HCT116 (cell line): ENCODE measurements around the gene PRR7. TPM values are rescaled to one million over a fixed set of nuclear protein-coding genes. Genes with fewer than 3 reads are reported as not detected.
A peak's percentile ranks its signal among the peaks of the same experiment; 100 is the strongest.

Experiments
- ATAC-seq: fragments of 200-7000 bp; cut with Tn5 transposase; 2 replicates; pipeline ENCODE4 v1.9.1; 2020; ENCODE audit warnings: mild to moderate bottlenecking, moderate library complexity
- BruUV-seq: library from RNA; stranded (reverse); fragments of 400-500 nt; replicated peaks from 2 replicates; lab custom pipeline; 2021; lab: Mats Ljungman, UMichigan
- CTCF ChIA-PET: fragments of 300-600 bp; sonication (Branson Sonifier 250); formaldehyde crosslinking; loops from one replicate; lab custom pipeline; 2021; ENCODE audit warnings: antibody characterized with exemption; lab: Charles Lee
- POLR2A ChIA-PET: fragments of 300-600, 350-600 bp; sonication (Branson Sonifier 250); formaldehyde crosslinking; loops from one replicate; lab custom pipeline; 2021; ENCODE audit warnings: antibody characterized with exemption; lab: Charles Lee
- RAD21 ChIA-PET, 2 experiments: fragments of 300-600 bp; sonication (Branson Sonifier 250); formaldehyde crosslinking; loops; one replicate each; lab custom pipeline; 2023; ENCODE audit warnings: low total read pairs in 2 of 2; ENCODE audit not compliant: uncharacterized antibody in 2 of 2, unreplicated experiment in 2 of 2, low non-redundant PET in 1 of 2; lab: Charles Lee
- DNase-seq: peaks from one replicate; pipeline ENCODE4 v3.0.0-alpha.2; 2010; ENCODE audit warnings: low read depth, low spot score
- H2AFZ ChIP-seq: fragments of 200-600 bp; shearing (Covaris generic), sonication (generic); 2 replicates; pipeline ENCODE4 v1.6.1; 2017; ENCODE audit warnings: low read depth, mixed run types, mixed read lengths, antibody characterized with exemption, low read length; ENCODE audit not compliant: poor library complexity, severe bottlenecking
- H3K27ac ChIP-seq: 2 replicates; pipeline ENCODE4 v1.5.1; 2012; ENCODE audit warnings: low read depth, low read length
- H3K27me3 ChIP-seq: fragments of 200-600 bp; sonication (generic); 2 replicates; pipeline ENCODE4 v1.6.1; 2016; ENCODE audit warnings: mixed run types, low read length, mixed read lengths; ENCODE audit not compliant: insufficient read depth
- H3K36me3 ChIP-seq, 2 experiments: fragments of 200-500 bp in 1 of 2; fragments of 200-600 bp in 1 of 2; sonication (Bioruptor generic) in 1 of 2; sonication (generic) in 1 of 2; 2 replicates each; pipeline versions ENCODE4 v1.5.1 to v1.6.1; 2014 to 2016; ENCODE audit warnings: low read length in 2 of 2, inconsistent platforms in 1 of 2, mixed read lengths in 1 of 2, mixed run types in 1 of 2; ENCODE audit not compliant: insufficient read depth in 2 of 2, control insufficient read depth in 1 of 2
- H3K4me1 ChIP-seq, 2 experiments: fragments of 200-600 bp in 1 of 2; sonication (generic) in 1 of 2; 2 replicates each; pipeline versions ENCODE4 v1.5.1 to v1.6.1; 2012 to 2017; ENCODE audit warnings: low read length in 2 of 2, inconsistent platforms in 1 of 2, mild to moderate bottlenecking in 1 of 2, mixed read lengths in 1 of 2, mixed run types in 1 of 2, moderate library complexity in 1 of 2; ENCODE audit not compliant: insufficient read depth in 2 of 2, control insufficient read depth in 1 of 2
- H3K4me2 ChIP-seq: fragments of 200-600 bp; sonication (generic); 2 replicates; pipeline ENCODE4 v1.6.1; 2017; ENCODE audit warnings: mixed run types, low read length, mixed read lengths
- H3K4me3 ChIP-seq, 2 experiments: fragments of 200-600 bp in 1 of 2; sonication (generic) in 1 of 2; replicated peaks in 1 of 2; 2 replicates each; pipeline ENCODE4 v1.5.1; 2011 to 2016; ENCODE audit warnings: low read length in 2 of 2, control low read depth in 1 of 2, low read depth in 1 of 2, mild to moderate bottlenecking in 1 of 2, mixed read lengths in 1 of 2, mixed run types in 1 of 2
- H3K79me2 ChIP-seq: fragments of 200-600 bp; sonication (generic); 2 replicates; pipeline ENCODE4 v1.6.1; 2017; ENCODE audit warnings: mild to moderate bottlenecking, mixed run types, low read length, moderate library complexity, mixed read lengths; ENCODE audit not compliant: insufficient read depth
- H3K9ac ChIP-seq: fragments of 200-600 bp; sonication (generic); 2 replicates; pipeline ENCODE4 v1.6.1; 2016; ENCODE audit warnings: low read length, mixed read lengths
- H3K9me2 ChIP-seq: fragments of 200-600 bp; sonication (generic), shearing (Covaris generic); 2 replicates; pipeline ENCODE4 v1.6.1; 2017; ENCODE audit warnings: mixed run types, mild to moderate bottlenecking, moderate library complexity; ENCODE audit not compliant: insufficient read depth
- H3K9me3 ChIP-seq, 2 experiments: fragments of 200-500 bp in 1 of 2; fragments of 200-600 bp in 1 of 2; sonication (Bioruptor generic) in 1 of 2; sonication (generic) in 1 of 2; 2 replicates each; pipeline ENCODE4 v1.6.1; 2014 to 2017; ENCODE audit warnings: low read length in 2 of 2, mixed read lengths in 2 of 2, inconsistent platforms in 1 of 2, low read depth in 1 of 2, mild to moderate bottlenecking in 1 of 2, mixed run types in 1 of 2, moderate library complexity in 1 of 2; ENCODE audit not compliant: control insufficient read depth in 1 of 2, insufficient read depth in 1 of 2
- H4K20me1 ChIP-seq: fragments of 200-600 bp; sonication (generic), shearing (Covaris generic); 2 replicates; pipeline ENCODE4 v1.6.1; 2017; ENCODE audit warnings: mixed run types, mild to moderate bottlenecking, moderate library complexity; ENCODE audit not compliant: insufficient read depth
- ATF3 ChIP-seq: IDR thresholded peaks from 2 replicates; pipeline ENCODE4 v1.6.1; 2012
- CEBPB ChIP-seq: IDR thresholded peaks from 2 replicates; pipeline ENCODE4 v1.6.1; 2012; ENCODE audit warnings: low read depth
- CTCF ChIP-seq, 3 experiments: fragments of 200-600 bp in 1 of 3; sonication (generic) in 1 of 3; IDR thresholded peaks in 2 of 3; conservative IDR thresholded peaks in 1 of 3; 2 replicates each; pipeline ENCODE4 v1.5.1; 2012 to 2017; ENCODE audit warnings: low read depth in 2 of 3, low read length in 2 of 3, antibody characterized with exemption in 1 of 3, borderline replicate concordance in 1 of 3, control low read depth in 1 of 3, mild to moderate bottlenecking in 1 of 3, mixed read lengths in 1 of 3, mixed run types in 1 of 3, moderate library complexity in 1 of 3; ENCODE audit not compliant: insufficient read depth in 1 of 3
- ELF1 ChIP-seq: IDR thresholded peaks from 2 replicates; pipeline ENCODE4 v1.6.1; 2012; ENCODE audit warnings: low read depth, borderline replicate concordance
- EZH2 ChIP-seq: fragments of 200-600 bp; sonication (generic); IDR thresholded peaks from 2 replicates; pipeline ENCODE4 v1.6.1; 2017; ENCODE audit warnings: antibody characterized with exemption, mixed run types
- EZH2phosphoT487 ChIP-seq: fragments of 200-600 bp; IDR thresholded peaks from 2 replicates; pipeline ENCODE4 v1.6.1; 2018; ENCODE audit warnings: antibody characterized with exemption, borderline replicate concordance
- JUND ChIP-seq: IDR thresholded peaks from 2 replicates; pipeline ENCODE4 v1.6.1; 2012
- POLR2AphosphoS5 ChIP-seq: IDR thresholded peaks from 2 replicates; pipeline ENCODE4 v1.6.1; 2011; ENCODE audit warnings: mild to moderate bottlenecking, low read depth, low read length, moderate library complexity
- YY1 ChIP-seq: IDR thresholded peaks from 2 replicates; pipeline ENCODE4 v1.6.1; 2011; ENCODE audit warnings: low read length, low read depth, moderate library complexity, mild to moderate bottlenecking; ENCODE audit not compliant: insufficient replicate concordance; ENCODE audit errors: extremely low read depth
- ZBTB33 ChIP-seq: IDR thresholded peaks from 2 replicates; pipeline ENCODE4 v1.6.1; 2011; ENCODE audit warnings: mild to moderate bottlenecking, low read length, moderate library complexity; ENCODE audit not compliant: insufficient replicate concordance; ENCODE audit errors: extremely low read depth
- intact Hi-C: fragments of 100-400 bp; cut with micrococcal nuclease; formaldehyde crosslinking; loops from 2 replicates; pipeline ENCODE4 v1.10.0; 2022
- total RNA-seq: library from RNA; stranded (reverse); gene quantifications from one replicate; pipeline ENCODE4 v1.2.1, GENCODE V29; 2021; ENCODE audit not compliant: unreplicated experiment

PRR7 gene
- total RNA-seq, 1 experiment from 2014 or later: 39.9 TPM

- DNase-seq (no peak), ATAC-seq (no peak)
- peaks cover 11% of the 10 kb centered on the region; the same call in 1 of the 2 replicates for H4K20me1 ChIP-seq
- ChIA-PET CTCF (no interaction called here), RAD21 (no interaction called here), POLR2A (no interaction called here)
- no peaks in the 10 kb centered on the region for H3K9me3 ChIP-seq
- intact Hi-C loops: no loop called here
- peaks cover 16 to 46% of the 10 kb centered on the region in 2 experiments; a peak in 3 of 4 replicates for H3K36me3 ChIP-seq
- H3K27me3 ChIP-seq: no peaks in the 10 kb centered on the region
- TF ChIP-seq ZBTB33 (no peak), CEBPB (no peak), YY1 (no peak), ELF1 (no peak), EZH2 (no peak), EZH2phosphoT487 (no peak), ATF3 (no peak), POLR2AphosphoS5 (no peak), JUND (no peak), CTCF (IDR thresholded peaks at IDR 0.05 in 2 of 3, conservative IDR thresholded peaks at IDR 0.05 in 1 of 3; ENCODE audit: borderline replicate concordance in 1 of 3, insufficient read depth in 1 of 3, low read depth in 2 of 3, low read length in 2 of 3) (no peak)
- H3K4me2 ChIP-seq: 0 out of 2 replicates have a peak overlapping the region, but pooled peaks have one; percentile 12
- H3K9me2 ChIP-seq: no peaks in the 10 kb centered on the region
- H2AFZ ChIP-seq: no peak overlapping the region
- H3K79me2 ChIP-seq: peaks cover 57% of the 10 kb centered on the region
- peaks cover 30 to 52% of the 10 kb centered on the region in 2 experiments for H3K4me1 ChIP-seq
- H3K4me3 ChIP-seq: no peak overlapping the region
- BruUV-seq: no TSS peak
- H3K27ac ChIP-seq: peak overlapping the region; percentile 36; the same call in 1 of the 2 replicates
- H3K9ac ChIP-seq: peak overlapping the region; percentile 20; the same call in 1 of the 2 replicates
These were observed 44.4 kb downstream of the PRR7 start for GRCh38 chr5:177490992-177491391.
